OCI-LY1 (cell line): ENCODE data around the gene GLB1L3.

ENCODE experiments used
- H2AFZ ChIP-seq: fragments of 200-600 bp; sonication (generic), shearing (Covaris generic); 2 replicates; pipeline ENCODE4 v1.6.0; 2014; ENCODE audit warnings: antibody characterized with exemption, mild to moderate bottlenecking, low read length
- H3F3A ChIP-seq: fragments of 200-600 bp; sonication (generic), shearing (Covaris generic); 2 replicates; pipeline ENCODE4 v1.6.0; 2014; ENCODE audit warnings: mild to moderate bottlenecking, antibody characterized with exemption, low read length, moderate library complexity; ENCODE audit not compliant: insufficient read depth
- H3K27ac ChIP-seq: fragments of 200-600 bp; sonication (generic); 2 replicates; pipeline ENCODE4 v1.5.1; 2014; ENCODE audit warnings: low read length, mixed run types, mild to moderate bottlenecking, low read depth; ENCODE audit not compliant: poor library complexity, severe bottlenecking
- H3K27me3 ChIP-seq: fragments of 200-600 bp; sonication (generic); 2 replicates; pipeline ENCODE4 v1.6.0; 2014; ENCODE audit warnings: antibody characterized with exemption, mild to moderate bottlenecking, low read length, moderate library complexity; ENCODE audit not compliant: insufficient read depth
- H3K36me3 ChIP-seq: fragments of 200-600 bp; sonication (generic); 2 replicates; pipeline ENCODE4 v1.6.1; 2014; ENCODE audit warnings: mild to moderate bottlenecking, antibody characterized with exemption, low read length, moderate library complexity, mixed read lengths; ENCODE audit not compliant: insufficient read depth
- H3K4me1 ChIP-seq: fragments of 200-600 bp; sonication (generic); 2 replicates; pipeline ENCODE4 v1.5.1; 2014; ENCODE audit warnings: mild to moderate bottlenecking, low read length, moderate library complexity; ENCODE audit not compliant: insufficient read depth, severe bottlenecking
- H3K4me2 ChIP-seq: fragments of 200-600 bp; sonication (generic), shearing (Covaris generic); 2 replicates; pipeline ENCODE4 v1.6.1; 2014; ENCODE audit warnings: low read length
- H3K4me3 ChIP-seq: fragments of 200-600 bp; sonication (generic); 2 replicates; pipeline ENCODE4 v1.5.1; 2014; ENCODE audit warnings: low read length, low read depth, mild to moderate bottlenecking, mixed read lengths; ENCODE audit not compliant: poor library complexity, severe bottlenecking
- H3K79me2 ChIP-seq: fragments of 200-600 bp; shearing (Covaris generic); 2 replicates; pipeline ENCODE4 v1.6.1; 2016; ENCODE audit warnings: mixed run types, low read length, mixed read lengths; ENCODE audit not compliant: insufficient read depth
- H3K9ac ChIP-seq: fragments of 200-600 bp; sonication (generic), shearing (Covaris generic); 2 replicates; pipeline ENCODE4 v1.6.1; 2014; ENCODE audit warnings: mild to moderate bottlenecking, low read length, mixed read lengths
- H3K9me2 ChIP-seq: fragments of 200-600 bp; sonication (generic), shearing (Covaris generic); 2 replicates; pipeline ENCODE4 v1.6.1; 2014; ENCODE audit warnings: low read depth, mild to moderate bottlenecking, low read length, mixed read lengths
- H3K9me3 ChIP-seq: fragments of 200-600 bp; shearing (Covaris generic); 2 replicates; pipeline ENCODE4 v1.6.1; 2014; ENCODE audit warnings: low read length, mixed read lengths
- H4K20me1 ChIP-seq: fragments of 200-600 bp; sonication (generic), shearing (Covaris generic); 2 replicates; pipeline ENCODE4 v1.6.0; 2016; ENCODE audit warnings: mild to moderate bottlenecking, low read length; ENCODE audit not compliant: insufficient read depth
- CTCF ChIP-seq: fragments of 200-600 bp; sonication (generic), shearing (Covaris generic); IDR thresholded peaks from 2 replicates; pipeline ENCODE4 v1.5.1; 2017; ENCODE audit warnings: mild to moderate bottlenecking, antibody characterized with exemption, low read length, moderate library complexity, mixed read lengths
- EZH2 ChIP-seq: fragments of 200-600 bp; sonication (generic), shearing (Covaris generic); IDR thresholded peaks from 2 replicates; pipeline ENCODE4 v1.8.0; 2017; ENCODE audit warnings: borderline replicate concordance, mixed run types, mild to moderate bottlenecking, antibody characterized with exemption, low read length, moderate library complexity, mixed read lengths

Gene GLB1L3

GRCh38 chr11:134272381-134273316 is 3.5 kb upstream of the GLB1L3 start:
- no peaks in the 10 kb centered on the region for H3K36me3 ChIP-seq
- H3K4me1 ChIP-seq, result no peaks in the 10 kb centered on the region
- H3K9ac ChIP-seq, result no peak overlapping the region
- H3K9me3 ChIP-seq, result no peaks in the 10 kb centered on the region
- TF ChIP-seq EZH2, result no peak
- no peak for TF ChIP-seq CTCF
- no peak overlapping the region for H2AFZ ChIP-seq
- H3K4me3 ChIP-seq, result no peak overlapping the region
- no peak overlapping the region for H3K4me2 ChIP-seq
- no peaks in the 10 kb centered on the region for H3K9me2 ChIP-seq
- H4K20me1 ChIP-seq, result no peaks in the 10 kb centered on the region
- no peaks in the 10 kb centered on the region for H3K79me2 ChIP-seq
- H3K27ac ChIP-seq, result no peak overlapping the region
- no peaks in the 10 kb centered on the region for H3F3A ChIP-seq
- no peaks in the 10 kb centered on the region for H3K27me3 ChIP-seq

GRCh38 chr11:134273317-134273712 is 2.9 kb upstream of the GLB1L3 start:
- no peak overlapping the region for H2AFZ ChIP-seq
- H3K9me2 ChIP-seq, result no peaks in the 10 kb centered on the region
- H3K4me1 ChIP-seq, result no peaks in the 10 kb centered on the region
- H3K27me3 ChIP-seq, result no peaks in the 10 kb centered on the region
- no peak overlapping the region for H3K4me3 ChIP-seq
- no peaks in the 10 kb centered on the region for H3K36me3 ChIP-seq
- no peaks in the 10 kb centered on the region for H3K79me2 ChIP-seq
- no peaks in the 10 kb centered on the region for H3F3A ChIP-seq
- TF ChIP-seq CTCF (no peak), EZH2 (no peak)
- no peaks in the 10 kb centered on the region for H4K20me1 ChIP-seq
- H3K9ac ChIP-seq, result no peak overlapping the region
- H3K27ac ChIP-seq, result no peak overlapping the region
- no peaks in the 10 kb centered on the region for H3K9me3 ChIP-seq
- no peak overlapping the region for H3K4me2 ChIP-seq

GRCh38 chr11:134275188-134275533 is 1.0 kb upstream of the GLB1L3 start:
- Histone ChIP-seq H3K9ac (no peak overlapping the region), H3K27ac (no peak overlapping the region), H2AFZ (no peak overlapping the region), H3F3A (no peaks in the 10 kb centered on the region), H3K27me3 (no peaks in the 10 kb centered on the region), H3K36me3 (no peaks in the 10 kb centered on the region), H3K4me2 (no peak overlapping the region), H3K79me2 (no peaks in the 10 kb centered on the region), H3K9me2 (no peaks in the 10 kb centered on the region), H4K20me1 (no peaks in the 10 kb centered on the region), H3K9me3 (no peaks in the 10 kb centered on the region), H3K4me1 (no peaks in the 10 kb centered on the region), H3K4me3 (no peak overlapping the region)
- TF ChIP-seq EZH2 (no peak), CTCF (no peak)
